OCI-LY7 (cell line): ENCODE measurements around the gene NUDT3. TPM values are rescaled to one million over a fixed set of nuclear protein-coding genes. Genes with fewer than 3 reads are reported as not detected.

ENCODE experiments used
- Bru-seq: library from RNA; stranded (reverse); fragments of 400-500 nt; gene quantifications from one replicate; lab custom pipeline; 2021; lab: Mats Ljungman, UMichigan
- BruChase-seq, 2 experiments: library from RNA; stranded (reverse); fragments of 400-500 nt; gene quantifications; one replicate each; lab custom pipeline; 2021; lab: Mats Ljungman, UMichigan
- BruUV-seq: library from RNA; stranded (reverse); fragments of 400-500 nt; replicated peaks from 2 replicates; lab custom pipeline; 2021; lab: Mats Ljungman, UMichigan
- CTCF ChIA-PET: fragments of 300-600 bp; sonication (Branson Sonifier 250); formaldehyde crosslinking; loops from one replicate; lab custom pipeline; 2022; ENCODE audit warnings: antibody characterized with exemption; ENCODE audit not compliant: unreplicated experiment; lab: Charles Lee
- POLR2A ChIA-PET: fragments of 300-600 bp; sonication (Branson Sonifier 250); formaldehyde crosslinking; loops from one replicate; lab custom pipeline; 2022; ENCODE audit warnings: antibody characterized with exemption; lab: Charles Lee
- DNase-seq: peaks from one replicate; pipeline ENCODE4 v3.0.0-alpha.2; 2015; ENCODE audit warnings: low spot score
- H2AFZ ChIP-seq: fragments of 200-600 bp; sonication (generic), shearing (Covaris generic); 2 replicates; pipeline ENCODE4 v1.6.1; 2014; ENCODE audit warnings: mild to moderate bottlenecking, antibody characterized with exemption, low read length, moderate library complexity
- H3K27ac ChIP-seq: fragments of 200-600 bp; sonication (generic); 2 replicates; pipeline ENCODE4 v1.5.1; 2014; ENCODE audit warnings: mixed run types, low read depth, mild to moderate bottlenecking, moderate library complexity, low read length, inconsistent platforms; ENCODE audit not compliant: poor library complexity, severe bottlenecking
- H3K36me3 ChIP-seq: fragments of 200-600 bp; sonication (generic); 2 replicates; pipeline ENCODE4 v1.6.1; 2014; ENCODE audit warnings: mild to moderate bottlenecking, antibody characterized with exemption, low read length, moderate library complexity, mixed read lengths; ENCODE audit not compliant: insufficient read depth
- H3K4me1 ChIP-seq: fragments of 200-600 bp; sonication (generic); 2 replicates; pipeline ENCODE4 v1.5.1; 2014; ENCODE audit warnings: mild to moderate bottlenecking, low read length; ENCODE audit not compliant: insufficient read depth, poor library complexity, severe bottlenecking
- H3K4me2 ChIP-seq: fragments of 200-600 bp; sonication (generic); 2 replicates; pipeline ENCODE4 v1.6.1; 2014; ENCODE audit warnings: mild to moderate bottlenecking, low read length
- H3K4me3 ChIP-seq: fragments of 200-600 bp; sonication (generic); 2 replicates; pipeline ENCODE4 v1.5.1; 2014; ENCODE audit warnings: mild to moderate bottlenecking, low read depth, low read length; ENCODE audit not compliant: poor library complexity, severe bottlenecking
- H3K79me2 ChIP-seq: fragments of 200-600 bp; sonication (generic); 2 replicates; pipeline ENCODE4 v1.6.1; 2016; ENCODE audit warnings: low read depth, mild to moderate bottlenecking, low read length, moderate library complexity, mixed read lengths; ENCODE audit not compliant: insufficient read depth
- H3K9me2 ChIP-seq: fragments of 200-600 bp; sonication (generic); 2 replicates; pipeline ENCODE4 v1.6.1; 2016; ENCODE audit warnings: mild to moderate bottlenecking, low read length, mixed read lengths; ENCODE audit not compliant: insufficient read depth
- H3K9me3 ChIP-seq: fragments of 200-600 bp; sonication (generic); 2 replicates; pipeline ENCODE4 v1.6.1; 2014; ENCODE audit warnings: mild to moderate bottlenecking, mixed run types, low read length, mixed read lengths
- H4K20me1 ChIP-seq: fragments of 200-600 bp; sonication (generic); 2 replicates; pipeline ENCODE4 v1.6.1; 2014; ENCODE audit warnings: mild to moderate bottlenecking, antibody characterized with exemption, low read length, moderate library complexity, mixed read lengths; ENCODE audit not compliant: insufficient read depth
- EZH2phosphoT487 ChIP-seq: fragments of 200-600 bp; sonication (generic); IDR thresholded peaks from 2 replicates; pipeline ENCODE4 v1.6.1; 2018; ENCODE audit warnings: low read depth, borderline replicate concordance, mild to moderate bottlenecking, mixed run types, antibody characterized with exemption, low read length, moderate library complexity, mixed read lengths
- intact Hi-C: fragments of 100-400 bp; cut with micrococcal nuclease; formaldehyde crosslinking; loops from one replicate; pipeline ENCODE4 v1.10.0; 2022; ENCODE audit not compliant: unreplicated experiment
- long read RNA-seq: library from polyadenylated mRNA; stranded (forward); transcript quantifications from one replicate; pipeline ENCODE4 v2.0.0, GENCODE V29; 2022
- total RNA-seq, 2 experiments: library from RNA; depleted of rRNA in 1 of 2; stranded (reverse); fragments of >200 nt in 1 of 2; shearing (Covaris generic) in 1 of 2; gene quantifications; 2 replicates each; pipeline ENCODE4 v1.2.3, GENCODE V29; 2014 to 2022
- TF ChIP-seq, protein P1 (sequence below): fragments of 200-600 bp; sonication (generic); conservative IDR thresholded peaks from 2 replicates; pipeline ENCODE4 v1.5.1; 2014; ENCODE audit warnings: mild to moderate bottlenecking, antibody characterized with exemption, low read length, moderate library complexity, mixed read lengths

Gene NUDT3
- total RNA-seq (2014; rRNA removed; shearing (Covaris generic)) (26.8 and 30.7 TPM in 2 replicates), total RNA-seq (2022) (43.0 and 49.4 TPM in 2 replicates), Bru-seq, nascent RNA (percentile 92 among the genes with signal in this experiment), BruChase-seq, experiment 1, labeled RNA remaining after a 6-hour chase (percentile 99 among the genes with signal in this experiment), BruChase-seq, experiment 2, labeled RNA remaining after a 2-hour chase (percentile 98 among the genes with signal in this experiment)
- long read RNA-seq, full-length matches to known transcripts = 107 of 139 reads
- long read RNA-seq, partial matches to known transcripts = 7 of 139 reads
- long read RNA-seq, other reads (novel, unspliced or antisense) = 25 of 139 reads

DNA sequence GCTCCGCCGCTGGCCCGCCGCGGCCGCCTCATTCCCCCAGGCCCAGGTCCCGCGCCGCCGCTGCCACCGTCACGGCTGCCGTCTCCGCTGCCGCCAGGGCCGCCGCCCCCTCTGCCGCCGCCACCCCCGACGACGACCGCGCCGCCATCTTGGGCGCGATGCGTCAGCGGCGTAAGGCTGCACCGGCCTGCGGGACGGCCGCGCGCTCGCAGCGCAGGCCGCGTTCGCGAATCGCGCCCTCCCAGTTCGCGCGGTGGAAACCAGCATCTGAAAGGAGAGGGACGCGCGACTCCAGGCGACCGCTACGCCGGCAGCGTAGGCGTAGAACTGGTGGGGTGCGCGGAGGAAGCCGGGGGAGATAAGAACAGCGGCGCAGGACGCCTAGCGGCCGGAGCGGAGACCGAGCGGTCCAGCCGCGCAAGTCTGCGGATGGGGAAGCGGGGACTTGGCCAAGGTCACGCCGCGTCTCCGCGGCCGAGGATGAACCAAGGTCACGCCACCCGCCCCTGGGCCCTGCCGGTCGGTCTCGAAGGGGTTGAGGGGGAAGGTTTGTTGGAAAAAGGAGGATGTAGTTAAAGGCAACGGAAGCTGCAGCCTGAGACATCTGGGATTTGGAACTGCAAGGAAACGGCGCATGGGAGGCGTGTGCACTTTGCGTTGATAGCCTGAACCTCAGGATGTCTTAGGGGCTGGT lies at the start of gene NUDT3:
Gene NUDT3 (minus strand): TSS at position 173 of the 694 bp plus-strand sequence. CDS start 307 bp downstream, outside the sequence.
- H3K36me3 ChIP-seq = peaks cover 16% of the 10 kb centered on the region
- ChIA-PET CTCF (interaction anchor here (0.6 kb wide), 1 partner anchor 209 kb away, joined by 3 read pairs; no protein-coding TSS in a partner anchor), POLR2A (interaction anchor here (0.7 to 1.3 kb wide), 2 partner anchors 143 to 156 kb away, joined by 3 read pairs; partner anchors contain the start of gene HMGA1)
- peak within 1 kb of the TSS; percentile 85 for H3K4me3 ChIP-seq
- H3K4me2 ChIP-seq = peak within 1 kb of the TSS; percentile 98
- peak; percentile 98 for DNase-seq
- H3K9me3 ChIP-seq = peaks cover 7% of the 10 kb centered on the region; the same call in 1 of the 2 replicates
- peaks cover 54% of the 10 kb centered on the region for H3K79me2 ChIP-seq
- peak within 1 kb of the TSS; percentile 93 for H2AFZ ChIP-seq
- BruUV-seq = no TSS peak
- peaks cover 23% of the 10 kb centered on the region for H3K4me1 ChIP-seq
- H3K9me2 ChIP-seq = no peaks in the 10 kb centered on the region
- TF ChIP-seq, protein P1, sequence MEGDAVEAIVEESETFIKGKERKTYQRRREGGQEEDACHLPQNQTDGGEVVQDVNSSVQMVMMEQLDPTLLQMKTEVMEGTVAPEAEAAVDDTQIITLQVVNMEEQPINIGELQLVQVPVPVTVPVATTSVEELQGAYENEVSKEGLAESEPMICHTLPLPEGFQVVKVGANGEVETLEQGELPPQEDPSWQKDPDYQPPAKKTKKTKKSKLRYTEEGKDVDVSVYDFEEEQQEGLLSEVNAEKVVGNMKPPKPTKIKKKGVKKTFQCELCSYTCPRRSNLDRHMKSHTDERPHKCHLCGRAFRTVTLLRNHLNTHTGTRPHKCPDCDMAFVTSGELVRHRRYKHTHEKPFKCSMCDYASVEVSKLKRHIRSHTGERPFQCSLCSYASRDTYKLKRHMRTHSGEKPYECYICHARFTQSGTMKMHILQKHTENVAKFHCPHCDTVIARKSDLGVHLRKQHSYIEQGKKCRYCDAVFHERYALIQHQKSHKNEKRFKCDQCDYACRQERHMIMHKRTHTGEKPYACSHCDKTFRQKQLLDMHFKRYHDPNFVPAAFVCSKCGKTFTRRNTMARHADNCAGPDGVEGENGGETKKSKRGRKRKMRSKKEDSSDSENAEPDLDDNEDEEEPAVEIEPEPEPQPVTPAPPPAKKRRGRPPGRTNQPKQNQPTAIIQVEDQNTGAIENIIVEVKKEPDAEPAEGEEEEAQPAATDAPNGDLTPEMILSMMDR = peak; percentile 78
- TF ChIP-seq EZH2phosphoT487 = no peak
- peak within 1 kb of the TSS; percentile 76 for H3K27ac ChIP-seq
- H4K20me1 ChIP-seq = 0 out of 2 replicates have a peak, but pooled peaks cover 8% of the 10 kb centered on the region
- intact Hi-C loops = loop anchor here (2.0 kb wide), 2 partner anchors 76 to 144 kb away; partner anchors contain the start of gene SMIM29

DNA sequence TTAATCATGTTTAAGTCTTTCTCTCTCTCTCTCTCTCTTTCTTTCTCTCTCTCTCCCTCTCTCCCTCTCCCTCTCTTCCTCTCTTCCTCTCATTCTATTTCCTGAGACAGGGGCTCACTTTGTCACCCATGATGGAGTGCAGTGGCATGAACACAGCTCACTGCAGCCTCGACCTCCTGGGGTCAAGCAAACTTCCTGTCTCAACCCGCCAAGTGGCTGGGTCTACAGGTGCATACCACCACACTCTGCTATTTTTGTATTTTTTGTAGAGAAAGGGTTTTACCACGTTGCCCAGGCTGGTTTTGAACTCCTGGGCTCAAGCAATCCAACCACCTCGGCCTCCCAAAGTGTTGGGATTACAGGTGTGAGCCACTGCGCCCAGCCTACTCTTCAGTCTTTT lies 49.1 kb upstream of the NUDT3 start:
- Histone ChIP-seq H3K36me3 (no peaks in the 10 kb centered on the region; the same call in 1 of the 2 replicates), H2AFZ (peak overlapping the region; percentile 84), H4K20me1 (no peaks in the 10 kb centered on the region), H3K9me3 (peaks cover 17% of the 10 kb centered on the region), H3K27ac (peak overlapping the region; percentile 86), H3K4me1 (peaks cover 28% of the 10 kb centered on the region), H3K79me2 (no peaks in the 10 kb centered on the region), H3K4me3 (peak overlapping the region; percentile 20), H3K4me2 (peak overlapping the region; percentile 59), H3K9me2 (no peaks in the 10 kb centered on the region)
- DNase-seq = peak; percentile 86
- CTCF ChIA-PET = interaction anchor here (0.6 kb wide), 1 partner anchor 25 kb away, joined by 3 read pairs; no protein-coding TSS in a partner anchor
- TF ChIP-seq, protein P1 = no peak
- TF ChIP-seq EZH2phosphoT487 = no peak
- no TSS peak for BruUV-seq
- POLR2A ChIA-PET = interaction anchor here (0.9 kb wide), 2 partner anchors 10 to 15 kb away, joined by 3 read pairs; partner anchors contain the start of gene RPS10
- intact Hi-C loops = no loop called here
